Stimulated activated CD4-positive, alpha-beta T cell treated with anti-CD3 and anti-CD28 coated beads, Interleukin-15, amount 100 ng/mL, for 48 hours (primary cell): Measurements from ENCODE around the gene TMPRSS7.
"Not testable (repeated sequence)": the region's sequence is repeated elsewhere in the genome, so short reads cannot be mapped to it uniquely, and the experiment has no call there.

Experiments used
- DNase-seq, 2 donors: peaks; one replicate each; pipeline ENCODE4 v3.0.0-alpha.2; 2020; ENCODE audit warnings: low read depth in 2 of 2

TMPRSS7 gene

DNA sequence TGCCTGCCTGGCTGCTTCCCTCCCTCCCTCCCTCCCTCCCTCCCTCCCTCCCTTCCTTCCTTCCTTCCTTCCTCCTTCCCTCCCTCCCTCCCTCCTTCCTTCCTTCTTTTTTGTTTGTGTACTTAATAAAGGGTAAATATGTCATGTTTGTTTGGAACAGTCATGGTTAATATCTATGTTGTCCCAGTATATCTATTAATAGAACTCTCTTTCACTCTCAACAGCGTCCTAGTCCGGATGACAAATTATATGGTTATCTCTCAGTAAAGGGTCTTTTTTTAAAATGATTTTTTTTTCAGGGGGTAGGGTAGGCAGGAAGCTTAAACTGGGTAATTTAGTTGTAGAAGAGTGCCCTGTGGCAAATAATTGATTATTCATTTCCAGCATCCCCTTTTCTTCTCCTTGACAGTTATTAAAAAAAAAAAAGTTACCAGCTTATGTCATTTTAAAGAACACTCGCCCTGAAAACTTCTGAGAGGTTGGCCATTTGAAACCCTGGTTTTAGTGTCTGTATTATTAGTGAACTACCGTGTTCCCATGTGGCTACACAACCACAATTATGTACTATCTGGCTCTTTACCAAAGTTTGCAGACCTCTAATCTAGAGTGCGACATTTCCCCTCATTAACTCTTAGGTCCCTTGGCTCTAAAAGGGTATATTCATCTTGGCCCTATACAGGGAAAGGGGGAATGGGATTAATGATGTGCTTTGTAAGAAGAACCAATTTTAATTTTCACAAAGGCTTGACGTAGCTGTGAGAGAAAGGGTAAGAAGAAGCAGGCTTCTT is 22.1 kb upstream of the TMPRSS7 start:
- DNase-seq: no peak

DNA sequence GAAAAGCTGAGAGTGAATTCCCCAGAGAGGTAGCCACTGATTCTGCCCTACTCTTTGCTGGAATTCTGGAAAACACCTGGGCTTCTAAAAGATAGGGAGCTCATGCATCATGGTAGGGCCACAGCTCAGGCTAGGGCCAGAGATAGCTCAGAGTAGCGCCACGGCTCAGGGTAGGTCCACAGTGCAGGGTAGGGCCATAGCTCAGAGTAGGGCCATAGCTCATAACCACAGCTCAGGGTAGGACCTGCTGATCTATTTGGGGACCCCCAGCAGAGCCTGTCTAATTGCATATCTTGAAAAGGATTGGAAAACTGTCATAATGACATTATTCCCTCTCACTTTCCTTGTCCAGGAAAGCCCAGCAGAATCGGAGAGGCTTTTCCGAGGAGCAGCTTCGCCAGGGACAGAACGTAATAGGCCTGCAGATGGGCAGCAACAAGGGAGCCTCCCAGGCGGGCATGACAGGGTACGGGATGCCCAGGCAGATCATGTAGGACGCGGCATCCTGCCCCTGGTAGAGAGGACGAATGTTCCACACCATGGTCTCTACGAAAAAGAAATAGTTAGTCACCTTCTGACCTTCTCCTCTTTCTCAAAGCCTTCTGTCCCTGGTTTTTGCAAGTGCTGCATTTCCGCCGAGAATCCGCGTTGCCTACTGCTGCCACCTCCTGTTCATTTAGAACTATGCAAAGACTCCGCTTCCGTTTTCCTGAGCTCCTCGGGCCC is 21.3 kb upstream of the TMPRSS7 start:
- peak; percentile 56 to 58 for DNase-seq

DNA sequence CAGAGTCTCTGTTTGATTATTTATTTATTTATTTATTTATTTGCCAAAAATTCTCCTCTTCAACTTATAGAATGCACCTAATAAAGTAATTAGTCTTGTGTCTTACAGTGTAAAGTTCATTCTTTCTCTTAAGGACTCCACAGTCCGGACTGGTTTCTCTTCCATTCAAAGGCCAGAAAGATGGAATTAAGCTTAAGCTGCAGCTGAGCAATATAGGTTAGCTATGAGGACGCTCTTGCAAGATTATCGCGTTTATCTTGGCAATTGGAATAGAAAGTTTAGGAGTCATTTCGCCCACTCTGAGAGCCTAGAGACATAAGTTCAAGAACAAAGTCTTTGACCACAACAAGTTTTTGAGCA is 20.8 kb upstream of the TMPRSS7 start:
- DNase-seq: no peak

DNA sequence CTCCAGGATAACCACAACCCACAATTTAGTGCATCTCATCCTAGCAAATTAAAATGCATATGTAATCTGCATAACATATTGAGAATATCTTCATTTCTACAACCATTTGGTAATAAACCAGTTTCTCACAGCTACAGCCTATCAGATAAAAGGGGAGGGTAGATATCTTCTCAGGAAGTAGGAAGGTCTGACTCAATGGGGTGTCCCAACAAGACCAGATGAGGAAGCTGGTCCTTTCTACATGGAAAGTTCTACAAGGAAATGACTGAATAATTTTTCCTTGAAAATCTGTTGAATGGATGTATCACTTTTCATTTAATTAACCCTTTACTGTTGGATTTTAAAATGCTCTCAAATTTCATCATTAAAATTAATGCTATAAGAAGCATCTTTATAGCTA is 17.4 kb upstream of the TMPRSS7 start:
- no peak for DNase-seq

DNA sequence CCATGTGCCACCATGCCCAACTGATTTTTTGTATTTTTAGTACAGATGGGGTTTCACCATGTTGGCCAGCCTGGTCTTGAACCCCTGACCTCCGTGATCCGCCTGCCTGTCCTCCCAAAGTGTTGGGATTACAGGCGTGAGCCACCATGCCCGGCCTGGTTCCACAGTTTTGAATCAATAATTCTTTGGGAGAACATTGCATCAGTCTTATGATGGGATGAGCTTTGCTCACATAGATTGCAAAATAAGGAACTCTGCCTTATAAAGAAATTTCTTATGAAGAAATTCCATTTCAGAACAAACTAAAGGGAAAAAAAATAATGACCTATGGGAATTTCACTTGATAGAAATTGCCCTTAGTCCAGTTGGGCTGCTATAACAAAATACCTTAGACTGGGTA is 15.8 kb upstream of the TMPRSS7 start:
- DNase-seq: no peak

DNA sequence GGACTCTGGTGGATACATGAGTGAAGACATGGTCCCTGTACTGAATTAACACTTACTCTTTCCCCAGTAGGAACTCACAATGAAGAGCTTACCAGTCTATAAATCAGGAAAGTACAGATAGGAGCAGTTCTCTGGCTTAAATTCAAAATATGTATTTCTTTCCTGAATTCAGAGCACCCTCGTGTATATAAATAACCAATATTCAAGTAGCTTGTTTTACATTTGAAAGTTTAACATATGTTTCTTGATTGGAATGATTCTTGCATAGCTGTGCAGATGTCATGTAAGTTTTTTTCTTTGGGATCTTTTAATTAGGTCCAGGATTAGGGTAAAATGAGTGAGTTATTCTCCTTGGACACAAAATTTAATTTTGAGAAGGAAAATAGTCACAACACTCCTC is 14.8 kb upstream of the TMPRSS7 start:
- DNase-seq: no peak

DNA sequence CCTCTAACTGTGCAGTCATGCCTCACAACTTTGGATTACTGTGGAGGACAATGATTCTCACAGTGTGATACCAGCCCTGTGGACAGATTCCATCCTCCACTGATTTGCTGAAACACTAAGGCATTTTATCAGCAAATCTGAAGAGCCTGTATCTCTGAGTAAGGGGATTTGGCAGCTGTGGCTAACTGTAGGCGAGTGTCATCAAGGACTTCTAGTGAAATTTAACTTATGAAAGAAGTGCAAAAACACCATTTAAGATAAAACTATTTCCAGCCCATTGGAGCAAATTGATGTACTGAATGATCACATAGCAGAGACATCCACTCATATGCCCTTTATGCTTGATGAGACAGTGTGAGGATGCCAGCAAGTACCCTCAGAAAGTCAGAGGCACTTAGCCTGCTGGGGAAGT is 13.9 kb upstream of the TMPRSS7 start:
- DNase-seq: no peak

DNA sequence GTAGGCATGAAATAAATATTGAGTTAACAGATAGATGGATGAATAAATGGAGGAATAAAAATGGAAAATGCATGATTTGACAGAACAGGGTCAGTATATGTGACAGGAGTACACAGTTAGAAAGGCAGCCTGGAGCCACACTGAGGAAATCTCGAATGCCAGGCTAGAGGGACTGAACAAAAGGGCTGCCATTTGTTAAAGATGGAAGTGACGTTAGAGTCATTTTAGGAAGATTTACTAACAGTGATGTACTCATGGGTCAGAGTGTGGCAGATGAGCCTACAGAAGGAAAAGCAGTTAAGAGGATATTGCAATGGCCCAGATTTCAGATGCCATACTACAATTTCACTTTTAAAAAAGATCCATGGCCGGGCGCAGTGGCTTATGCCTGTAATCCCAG is 7.4 kb upstream of the TMPRSS7 start:
- DNase-seq: no peak

DNA sequence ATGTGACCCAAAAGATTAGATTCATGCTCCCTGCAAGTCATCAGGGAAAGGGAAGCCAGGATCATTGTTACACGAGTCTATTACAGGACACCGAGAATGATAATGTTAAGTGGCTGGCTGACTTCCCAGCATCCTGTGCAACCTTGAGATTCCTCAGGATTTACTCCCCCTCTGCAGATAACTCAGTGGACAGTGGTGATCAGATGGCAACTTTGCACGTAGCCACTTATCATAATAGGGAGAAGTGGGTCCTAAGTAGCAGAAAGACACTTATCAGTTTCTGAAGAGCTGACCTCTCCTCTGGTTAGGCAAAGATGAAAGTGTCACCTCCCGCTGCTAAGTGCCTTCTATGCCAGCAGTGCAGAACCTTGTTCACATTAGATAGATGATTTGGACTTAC is 6.7 kb upstream of the TMPRSS7 start:
- no peak for DNase-seq

DNA sequence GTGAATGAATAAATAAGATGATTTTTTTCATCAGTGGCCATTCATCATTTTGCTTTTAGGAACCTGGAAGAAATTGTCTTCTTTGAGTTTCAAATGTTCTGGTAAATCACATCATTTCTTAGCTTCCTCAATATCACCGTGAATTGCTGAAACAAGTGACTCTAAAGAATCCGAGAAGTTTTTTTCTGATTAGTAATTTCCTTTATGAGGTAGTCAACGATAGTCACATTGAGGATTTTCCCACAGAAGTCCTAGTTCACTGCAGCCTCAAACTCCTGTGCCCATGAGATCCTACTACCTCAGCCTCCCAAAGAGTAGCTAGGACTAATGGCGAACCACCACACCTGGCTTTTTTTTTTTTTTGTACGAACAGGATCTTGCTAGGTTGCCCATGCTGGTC is 3.6 kb upstream of the TMPRSS7 start:
- DNase-seq: no peak

DNA sequence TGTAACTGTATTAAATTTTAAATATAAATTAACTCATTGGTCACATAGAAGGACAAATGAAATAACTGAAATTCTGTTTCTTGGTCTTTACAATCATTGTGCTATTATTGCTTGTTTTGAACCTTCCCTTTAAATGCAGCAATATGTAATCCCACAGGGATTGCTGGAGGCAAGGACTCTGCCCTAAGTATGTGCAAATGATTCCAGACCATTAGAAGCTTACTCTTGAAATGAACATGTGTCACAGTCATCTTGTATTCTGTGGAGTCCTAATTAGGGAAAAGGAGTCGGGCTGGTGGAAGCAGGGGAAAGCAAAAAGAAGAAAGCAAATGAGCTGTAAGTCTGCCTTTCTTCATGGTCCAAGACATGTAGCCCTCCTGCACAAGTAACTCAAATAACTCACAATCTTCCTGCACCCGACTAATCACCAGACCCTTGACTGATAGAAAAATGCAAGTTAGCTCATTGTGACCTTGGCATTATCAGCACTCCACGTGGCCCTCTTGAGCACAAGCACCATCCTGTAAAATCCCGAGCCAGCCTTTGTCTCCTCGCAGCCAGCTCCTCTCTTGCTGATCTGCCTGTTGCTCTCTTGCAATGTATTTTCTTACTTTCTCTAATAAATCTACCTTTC is 2.3 kb upstream of the TMPRSS7 start:
- no peak for DNase-seq

DNA sequence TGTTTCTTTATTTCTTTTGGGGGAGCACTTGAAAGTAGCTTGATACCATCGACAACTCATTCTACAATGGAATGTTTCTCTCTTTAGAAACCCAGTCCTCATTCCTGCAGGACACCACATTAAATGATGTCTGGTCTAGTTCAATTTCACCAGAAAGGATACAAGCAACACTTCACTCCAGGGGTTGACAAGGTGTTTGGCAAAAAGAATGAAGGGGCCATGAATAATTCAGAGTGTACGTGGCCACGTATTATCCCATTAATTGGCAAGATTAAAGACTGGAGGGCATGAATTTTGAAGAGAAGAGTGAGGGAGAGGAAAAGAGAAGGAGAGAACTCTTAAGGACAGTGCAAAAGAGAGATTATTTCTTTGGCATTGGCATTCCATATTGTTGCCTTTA is 705 bp downstream of the TMPRSS7 start:
- DNase-seq: no peak

DNA sequence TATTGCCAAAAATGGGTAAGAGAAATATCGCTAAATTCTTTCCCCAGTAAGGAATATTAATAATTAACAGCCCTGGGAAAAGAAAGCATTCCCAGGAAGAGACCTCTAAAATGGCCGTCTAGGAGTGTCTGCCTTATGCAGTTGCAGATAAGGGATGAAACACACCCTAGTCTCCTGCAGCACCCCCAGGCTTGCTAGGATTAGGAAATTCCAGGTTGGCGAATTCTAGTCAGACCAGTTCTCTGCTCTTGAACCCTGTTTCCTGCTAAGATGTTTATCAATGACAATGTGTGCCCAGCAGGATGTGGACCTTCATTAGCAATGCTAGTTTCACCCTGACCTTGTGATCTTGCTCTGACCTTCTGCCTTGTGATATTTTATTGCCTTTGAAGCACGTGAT is 2.7 kb downstream of the TMPRSS7 start:
- not testable (repeated sequence) for DNase-seq

DNA sequence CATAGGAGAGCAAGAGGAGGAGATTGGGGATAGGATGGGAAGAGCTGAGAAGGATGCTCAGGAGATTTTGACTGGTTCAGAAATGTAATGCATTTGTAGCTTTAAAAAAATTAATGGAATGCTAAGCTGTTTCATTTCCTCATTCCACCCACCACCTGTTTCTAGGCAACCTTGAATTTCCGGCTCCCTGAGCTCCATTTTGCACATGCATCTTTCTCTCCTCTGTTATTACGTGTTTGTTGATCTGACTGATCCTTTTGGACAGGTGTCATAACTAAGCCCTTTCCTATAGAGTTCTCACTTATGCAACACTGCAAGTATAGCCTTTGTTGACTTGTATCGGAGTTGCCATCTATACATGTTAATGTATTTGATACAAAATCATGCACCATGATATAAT is 4.3 kb downstream of the TMPRSS7 start:
- DNase-seq: no peak

DNA sequence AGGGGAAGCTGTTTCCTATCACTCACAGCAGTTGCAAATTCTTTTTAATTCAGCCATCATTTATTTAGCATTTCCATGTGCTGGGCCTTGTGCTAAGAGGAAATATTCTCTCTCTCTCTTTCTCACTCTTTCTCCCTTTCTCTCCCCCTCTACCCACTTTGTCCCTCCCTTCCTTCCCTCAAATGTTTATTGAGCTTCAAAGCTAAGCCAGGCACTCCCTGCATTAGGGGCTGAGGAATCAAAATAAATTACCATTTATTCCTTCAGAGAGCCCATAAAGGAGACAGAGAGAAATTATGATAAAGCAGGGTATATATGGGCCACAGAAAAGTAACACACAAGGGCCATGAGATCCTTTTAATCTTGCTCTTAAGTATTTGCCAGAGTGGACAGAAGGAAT is 6.8 kb downstream of the TMPRSS7 start:
- no peak for DNase-seq

DNA sequence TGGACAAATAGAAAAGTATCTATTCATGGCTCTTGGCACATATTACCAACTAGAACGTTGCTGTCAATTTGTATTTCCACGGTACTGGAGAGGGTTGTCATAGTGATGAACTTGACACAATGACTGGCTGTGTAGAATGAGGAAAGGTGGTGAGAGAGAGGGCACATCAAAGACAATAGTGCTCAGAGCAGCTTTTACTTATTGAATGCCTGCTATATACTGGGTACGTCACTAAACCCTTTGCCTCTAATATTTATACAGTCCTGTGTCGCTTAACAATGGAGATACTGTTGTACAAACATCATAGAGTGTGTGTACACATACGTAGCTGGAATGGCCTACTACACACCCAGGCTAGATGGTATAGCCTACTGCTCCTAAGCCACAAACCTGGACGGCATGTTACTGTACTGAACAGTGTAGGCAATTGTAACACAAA is 8.3 kb downstream of the TMPRSS7 start:
- no peak for DNase-seq

DNA sequence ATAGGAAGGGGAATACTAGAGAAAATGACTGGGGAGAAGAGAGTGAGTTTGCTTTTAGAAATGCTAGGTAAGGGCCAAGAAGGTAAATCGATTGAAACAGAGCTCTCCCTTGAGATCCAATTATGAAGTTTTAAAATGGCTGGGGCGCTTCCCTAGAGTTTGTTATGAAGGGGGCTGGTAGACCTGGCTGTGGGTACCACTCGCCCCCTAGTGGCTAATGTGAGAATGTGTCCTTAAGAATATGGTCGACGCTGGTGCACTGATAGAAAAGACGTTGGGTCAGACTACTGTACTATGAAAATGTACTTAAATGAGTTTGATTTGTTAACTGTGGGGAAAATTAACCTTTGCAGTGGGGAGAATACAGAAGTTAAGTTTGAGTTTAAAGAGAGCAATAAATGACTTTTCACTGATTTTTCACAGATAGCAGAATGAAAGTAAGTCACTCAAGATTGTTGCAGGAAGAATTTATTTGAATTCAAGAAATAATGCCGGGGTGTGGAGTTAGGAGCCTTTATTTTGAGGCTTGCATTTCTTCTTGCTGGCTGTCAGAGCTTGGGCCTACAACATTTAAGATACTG is 9.2 kb downstream of the TMPRSS7 start:
- DNase-seq: peak; percentile 14 to 15

DNA sequence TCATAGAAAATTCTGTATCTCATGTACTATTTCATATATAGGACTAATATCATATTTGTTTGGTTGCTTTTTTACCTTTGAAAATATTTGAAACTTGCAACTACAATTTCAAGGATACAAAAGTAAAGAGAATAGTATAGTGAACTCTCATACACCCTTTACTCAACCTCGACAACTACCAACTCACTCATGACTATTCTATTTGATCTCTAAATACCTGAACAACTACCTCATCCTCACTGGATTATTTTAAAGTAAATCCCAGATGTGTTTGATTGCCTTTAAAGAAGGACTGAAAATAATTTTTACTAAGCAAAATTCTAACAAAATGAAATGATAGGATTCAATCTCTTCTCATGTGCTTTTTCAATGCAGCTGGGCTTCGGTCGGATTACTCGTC is 12.1 kb downstream of the TMPRSS7 start:
- no peak for DNase-seq

DNA sequence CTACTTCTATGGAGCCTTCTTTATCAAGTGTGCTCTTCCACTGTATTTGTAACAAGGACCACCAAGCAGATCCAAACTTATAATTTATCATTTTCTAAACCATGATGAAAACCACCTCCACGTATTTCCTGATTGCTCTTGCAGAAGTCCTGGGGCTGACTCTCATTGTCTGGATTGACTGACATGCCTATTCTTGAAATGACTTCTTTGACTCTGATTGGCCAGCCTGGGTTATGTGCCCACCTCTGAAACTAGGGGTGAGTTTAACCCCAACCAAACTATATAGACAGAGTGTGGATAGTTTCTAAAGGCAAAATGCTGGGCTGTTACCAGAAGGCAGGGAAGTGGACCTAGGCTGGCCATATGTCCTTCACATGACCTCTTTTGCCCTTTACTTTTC is 12.7 kb downstream of the TMPRSS7 start:
- no peak for DNase-seq

DNA sequence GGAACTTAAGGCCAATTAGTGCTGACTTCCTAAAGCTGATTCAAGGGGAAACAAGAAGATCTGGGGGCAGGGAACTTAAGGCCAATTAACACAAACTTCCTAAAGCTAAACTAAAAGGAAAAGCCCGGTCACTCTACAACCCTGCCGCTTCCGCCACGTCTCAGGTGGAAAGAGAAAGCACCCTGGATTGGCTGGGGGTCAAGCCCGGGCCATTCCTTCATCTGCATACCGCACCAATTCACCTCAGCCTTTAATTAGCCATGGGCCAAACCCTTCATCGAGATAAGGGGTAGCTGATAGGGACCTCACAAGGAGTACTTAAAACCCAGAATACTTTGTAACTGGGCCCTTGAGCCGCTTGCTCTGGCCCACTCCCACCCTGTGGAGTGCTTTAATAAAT is 14.4 kb downstream of the TMPRSS7 start:
- no peak for DNase-seq

DNA sequence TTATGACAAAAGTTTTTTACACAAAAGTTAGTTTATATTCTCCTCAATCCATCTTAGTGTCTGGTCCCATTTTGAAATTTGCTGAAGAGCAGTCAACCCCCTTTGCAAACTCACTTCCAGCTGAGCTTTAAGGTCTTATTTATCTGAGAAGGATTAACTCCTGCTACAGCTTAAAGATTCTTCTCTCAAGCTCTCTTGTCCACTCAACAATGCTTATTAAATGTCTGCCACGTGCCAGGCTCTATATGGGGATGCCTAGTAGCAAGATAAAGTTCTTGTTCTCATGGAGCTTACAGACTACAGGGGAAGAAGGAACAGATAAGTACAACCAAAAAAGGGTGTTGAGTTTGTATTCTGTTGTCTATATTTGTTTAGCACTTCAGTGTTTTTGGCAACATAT is 18.7 kb downstream of the TMPRSS7 start:
- no peak for DNase-seq

DNA sequence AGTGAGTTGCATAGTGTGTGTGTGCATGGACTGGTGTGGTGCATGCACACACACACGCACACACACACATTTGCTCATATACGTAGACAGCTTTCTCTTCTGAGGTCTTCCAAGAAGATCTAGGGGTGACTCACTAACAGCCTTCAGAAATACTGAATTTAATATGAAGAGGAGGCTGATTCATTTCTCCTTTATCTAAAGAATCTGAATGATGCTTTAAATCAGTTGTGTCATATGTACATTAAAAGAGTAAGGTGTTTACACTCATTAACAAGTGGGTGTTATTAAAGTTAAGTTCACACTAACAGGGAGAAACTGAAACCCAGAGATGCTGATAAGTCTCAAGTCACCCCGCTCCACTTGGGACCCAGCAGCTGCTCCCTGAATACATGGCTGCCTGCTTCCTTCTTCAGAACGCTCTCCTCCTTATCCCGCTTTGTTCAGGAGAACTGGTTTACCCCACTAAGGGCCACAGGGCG is 22.0 kb downstream of the TMPRSS7 start:
- DNase-seq: peak in 1 of 2 donors; percentile 21

DNA sequence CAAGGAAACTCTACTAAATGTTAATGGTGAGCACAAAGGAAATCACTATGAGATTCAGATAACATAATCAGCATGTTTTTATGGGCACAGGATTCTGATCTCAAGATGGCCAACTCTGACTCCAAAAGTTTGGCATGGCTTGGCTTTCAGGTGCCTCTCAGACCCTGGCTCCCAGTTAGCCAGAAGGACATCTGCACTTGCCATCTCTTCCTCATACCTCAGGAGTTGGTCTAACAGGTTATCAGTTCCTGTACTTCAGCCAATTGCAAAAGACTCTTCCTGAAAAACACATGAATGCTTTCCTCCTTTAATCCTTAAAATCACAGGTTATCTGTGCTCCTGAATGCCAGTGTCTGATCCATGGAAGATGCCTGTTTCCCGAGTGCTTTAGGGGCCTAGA is 25.0 kb downstream of the TMPRSS7 start:
- DNase-seq: no peak
